ENCODE results near the gene ENTREP1.

GRCh38 chr9:69432623-69433022 is 107.6 kb downstream of the ENTREP1 start:
- TF ChIP-seq POLR2A (IDR thresholded peaks at IDR 0.05) (no peak), CTCF (IDR thresholded peaks at IDR 0.05) (no peak)
